ENCODE results near the gene FERMT2. TPM values are rescaled to one million over a fixed set of nuclear protein-coding genes. Genes with fewer than 3 reads are reported as not detected.
"Not testable (repeated sequence)": the region's sequence is repeated elsewhere in the genome, so short reads cannot be mapped to it uniquely, and the experiment has no call there.

FERMT2 gene
- total RNA-seq, 1 donor from 2014 or later = 79.7 TPM

DNA sequence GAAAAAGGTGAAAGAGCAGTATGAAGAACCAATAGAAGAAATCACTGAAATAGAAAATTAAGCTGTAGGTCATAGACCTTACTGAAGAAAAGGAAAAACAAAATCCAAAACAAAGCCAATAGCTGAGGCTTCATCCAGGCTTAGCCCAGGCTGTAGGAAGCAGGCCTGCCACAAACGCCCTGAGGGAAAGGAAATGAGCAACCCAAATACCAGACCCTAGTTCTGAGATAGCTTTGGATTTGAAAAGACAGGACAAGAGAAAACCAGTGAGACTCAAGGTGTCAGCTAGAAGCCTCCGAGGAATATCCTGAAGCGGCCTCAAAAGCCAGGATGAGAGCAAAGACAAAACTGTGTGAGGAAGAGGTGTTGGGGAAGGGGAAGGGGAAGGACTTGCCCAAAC is 79.2 kb downstream of the FERMT2 start:
- Mint-ChIP-seq H3K4me1 (ENCODE audit: low read depth, unreplicated experiment) (no peaks in the 10 kb centered on the region), H3K27me3 (ENCODE audit: unreplicated experiment) (no peaks in the 10 kb centered on the region), H3K36me3 (ENCODE audit: unreplicated experiment) (no peaks in the 10 kb centered on the region), H3K9me3 (ENCODE audit: unreplicated experiment) (peaks cover 1% of the 10 kb centered on the region), H3K4me3 (ENCODE audit: unreplicated experiment) (no peak overlapping the region), H3K27ac (ENCODE audit: unreplicated experiment) (no peak overlapping the region)
- TF ChIP-seq, protein P1, sequence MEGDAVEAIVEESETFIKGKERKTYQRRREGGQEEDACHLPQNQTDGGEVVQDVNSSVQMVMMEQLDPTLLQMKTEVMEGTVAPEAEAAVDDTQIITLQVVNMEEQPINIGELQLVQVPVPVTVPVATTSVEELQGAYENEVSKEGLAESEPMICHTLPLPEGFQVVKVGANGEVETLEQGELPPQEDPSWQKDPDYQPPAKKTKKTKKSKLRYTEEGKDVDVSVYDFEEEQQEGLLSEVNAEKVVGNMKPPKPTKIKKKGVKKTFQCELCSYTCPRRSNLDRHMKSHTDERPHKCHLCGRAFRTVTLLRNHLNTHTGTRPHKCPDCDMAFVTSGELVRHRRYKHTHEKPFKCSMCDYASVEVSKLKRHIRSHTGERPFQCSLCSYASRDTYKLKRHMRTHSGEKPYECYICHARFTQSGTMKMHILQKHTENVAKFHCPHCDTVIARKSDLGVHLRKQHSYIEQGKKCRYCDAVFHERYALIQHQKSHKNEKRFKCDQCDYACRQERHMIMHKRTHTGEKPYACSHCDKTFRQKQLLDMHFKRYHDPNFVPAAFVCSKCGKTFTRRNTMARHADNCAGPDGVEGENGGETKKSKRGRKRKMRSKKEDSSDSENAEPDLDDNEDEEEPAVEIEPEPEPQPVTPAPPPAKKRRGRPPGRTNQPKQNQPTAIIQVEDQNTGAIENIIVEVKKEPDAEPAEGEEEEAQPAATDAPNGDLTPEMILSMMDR (IDR thresholded peaks at IDR 0.05; ENCODE audit: partially characterized antibody, unreplicated experiment) = no peak
- DNase-seq = no peak

DNA sequence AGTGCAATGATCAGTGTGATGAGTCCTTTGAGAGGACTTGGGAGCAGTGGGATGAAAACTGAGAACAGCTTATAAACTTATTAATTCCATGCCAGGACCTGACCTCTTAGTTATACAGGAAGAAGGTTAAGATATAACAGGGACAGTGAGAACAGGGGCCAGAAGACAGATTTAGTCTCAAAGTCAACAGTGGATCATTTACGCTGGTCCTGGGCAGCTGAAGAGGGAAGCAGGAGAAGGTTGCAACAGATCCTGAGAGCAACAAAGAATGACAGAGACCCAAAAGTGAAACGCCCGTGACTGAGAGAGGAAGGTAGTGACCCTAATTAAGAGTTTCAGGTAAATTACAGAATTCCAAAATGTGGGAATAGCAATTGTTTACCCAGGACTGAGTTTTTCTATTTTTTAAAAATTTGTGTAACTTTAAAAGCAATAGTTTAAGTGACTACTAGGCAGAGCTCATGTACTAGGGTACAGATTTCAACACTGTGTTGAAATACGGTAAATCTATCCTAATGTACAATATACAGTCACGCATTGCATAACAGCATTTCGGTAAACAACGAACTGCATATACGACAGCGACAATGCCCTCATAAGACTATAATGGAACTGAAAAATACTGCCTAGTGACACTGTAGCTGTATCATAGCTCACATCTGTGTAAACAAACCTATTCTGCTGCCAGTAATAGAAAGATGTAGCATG is 81.8 kb downstream of the FERMT2 start:
- H3K36me3 Mint-ChIP-seq (ENCODE audit: unreplicated experiment) = no peaks in the 10 kb centered on the region
- TF ChIP-seq, protein P1 (IDR thresholded peaks at IDR 0.05; ENCODE audit: partially characterized antibody, unreplicated experiment) = no peak
- H3K9me3 Mint-ChIP-seq (ENCODE audit: unreplicated experiment) = peaks cover 1% of the 10 kb centered on the region
- H3K4me1 Mint-ChIP-seq (ENCODE audit: low read depth, unreplicated experiment) = no peaks in the 10 kb centered on the region
- no peaks in the 10 kb centered on the region for H3K27me3 Mint-ChIP-seq (ENCODE audit: unreplicated experiment)
- no peak for DNase-seq
- no peak overlapping the region for H3K27ac Mint-ChIP-seq (ENCODE audit: unreplicated experiment)
- no peak overlapping the region for H3K4me3 Mint-ChIP-seq (ENCODE audit: unreplicated experiment)

DNA sequence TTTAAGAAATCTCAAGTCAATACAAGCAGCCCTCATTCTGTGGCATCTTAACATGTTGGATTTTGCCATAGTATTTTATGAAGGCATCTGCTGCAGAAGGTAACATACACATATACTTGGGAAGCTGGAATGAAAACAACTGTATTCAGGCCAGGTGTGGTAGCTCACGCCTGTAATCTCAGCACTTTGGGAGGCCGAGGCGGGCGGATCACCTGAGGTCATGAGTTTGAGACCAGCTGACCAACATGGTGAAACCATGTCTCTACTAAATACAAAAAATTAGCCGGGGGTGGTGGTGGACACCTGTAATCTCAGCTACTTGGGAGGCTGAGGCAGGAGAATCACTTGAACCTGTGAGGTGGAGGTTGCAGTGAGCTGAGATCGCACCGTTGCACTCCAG is 86.0 kb downstream of the FERMT2 start:
- H3K9me3 Mint-ChIP-seq (ENCODE audit: unreplicated experiment); H3K4me1 Mint-ChIP-seq (ENCODE audit: low read depth, unreplicated experiment); H3K4me3 Mint-ChIP-seq (ENCODE audit: unreplicated experiment); H3K27ac Mint-ChIP-seq (ENCODE audit: unreplicated experiment); DNase-seq; H3K27me3 Mint-ChIP-seq (ENCODE audit: unreplicated experiment); H3K36me3 Mint-ChIP-seq (ENCODE audit: unreplicated experiment): not testable (repeated sequence)

DNA sequence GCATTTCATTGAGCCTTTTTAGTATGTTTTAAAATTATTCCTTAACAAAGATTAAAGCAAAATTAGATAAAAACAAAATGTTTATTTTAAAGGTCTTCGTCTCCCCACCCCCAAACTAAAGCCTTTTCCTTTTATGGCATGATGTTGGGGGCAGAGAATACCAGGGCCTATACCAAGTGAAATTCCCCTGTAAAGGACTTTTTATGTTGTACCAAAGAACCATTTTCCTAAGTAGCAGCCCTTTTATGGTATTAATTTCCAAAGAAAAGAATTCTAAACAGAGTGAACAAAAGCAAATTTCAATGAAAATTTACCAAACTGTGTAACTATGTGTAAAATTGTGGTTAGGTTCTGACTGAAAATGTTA is 87.5 kb downstream of the FERMT2 start:
- no peaks in the 10 kb centered on the region for H3K27me3 Mint-ChIP-seq (ENCODE audit: unreplicated experiment)
- TF ChIP-seq, protein P1 (IDR thresholded peaks at IDR 0.05; ENCODE audit: partially characterized antibody, unreplicated experiment) = no peak
- no peak overlapping the region for H3K4me3 Mint-ChIP-seq (ENCODE audit: unreplicated experiment)
- H3K36me3 Mint-ChIP-seq (ENCODE audit: unreplicated experiment) = no peaks in the 10 kb centered on the region
- H3K27ac Mint-ChIP-seq (ENCODE audit: unreplicated experiment) = no peak overlapping the region
- no peaks in the 10 kb centered on the region for H3K4me1 Mint-ChIP-seq (ENCODE audit: low read depth, unreplicated experiment)
- DNase-seq = no peak
- no peaks in the 10 kb centered on the region for H3K9me3 Mint-ChIP-seq (ENCODE audit: unreplicated experiment)

DNA sequence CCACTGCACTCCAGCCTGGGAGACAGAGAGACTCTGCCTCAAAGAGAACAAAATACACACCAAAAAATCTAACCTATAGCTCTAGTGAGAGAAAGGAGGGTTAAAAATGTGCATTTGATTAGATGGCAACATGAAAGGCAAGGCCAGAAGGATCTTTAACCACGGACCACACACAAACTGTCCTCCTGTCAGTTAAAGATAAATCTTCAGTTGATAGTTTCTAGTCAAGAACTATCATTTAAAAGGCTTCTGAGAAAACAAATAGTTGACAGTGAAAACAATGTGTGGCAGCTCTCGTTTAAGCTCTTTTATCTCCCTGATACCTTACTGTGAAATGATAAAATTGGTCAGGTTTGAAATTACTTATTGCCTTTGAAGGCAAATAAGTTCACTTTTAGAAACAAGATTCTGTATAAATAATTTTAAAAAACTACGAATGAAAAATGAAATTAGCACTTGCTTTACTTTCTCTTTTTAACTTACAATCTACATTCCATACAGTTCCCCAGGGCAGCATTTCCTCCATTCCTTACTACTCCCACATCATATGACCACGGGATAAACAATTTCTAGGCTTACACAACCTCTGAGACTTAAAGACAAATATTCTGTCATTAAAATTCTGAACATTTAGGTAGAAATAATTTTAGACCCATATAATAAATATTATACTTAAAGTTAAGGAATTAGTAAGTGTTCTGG is 88.1 kb downstream of the FERMT2 start:
- Mint-ChIP-seq H3K27ac (ENCODE audit: unreplicated experiment) (no peak overlapping the region), H3K9me3 (ENCODE audit: unreplicated experiment) (no peaks in the 10 kb centered on the region), H3K4me3 (ENCODE audit: unreplicated experiment) (no peak overlapping the region), H3K27me3 (ENCODE audit: unreplicated experiment) (no peaks in the 10 kb centered on the region), H3K36me3 (ENCODE audit: unreplicated experiment) (no peaks in the 10 kb centered on the region), H3K4me1 (ENCODE audit: low read depth, unreplicated experiment) (no peaks in the 10 kb centered on the region)
- TF ChIP-seq, protein P1 (IDR thresholded peaks at IDR 0.05; ENCODE audit: partially characterized antibody, unreplicated experiment) = no peak
- DNase-seq = no peak
